ENCODE results near the gene CDRT15.

DNA sequence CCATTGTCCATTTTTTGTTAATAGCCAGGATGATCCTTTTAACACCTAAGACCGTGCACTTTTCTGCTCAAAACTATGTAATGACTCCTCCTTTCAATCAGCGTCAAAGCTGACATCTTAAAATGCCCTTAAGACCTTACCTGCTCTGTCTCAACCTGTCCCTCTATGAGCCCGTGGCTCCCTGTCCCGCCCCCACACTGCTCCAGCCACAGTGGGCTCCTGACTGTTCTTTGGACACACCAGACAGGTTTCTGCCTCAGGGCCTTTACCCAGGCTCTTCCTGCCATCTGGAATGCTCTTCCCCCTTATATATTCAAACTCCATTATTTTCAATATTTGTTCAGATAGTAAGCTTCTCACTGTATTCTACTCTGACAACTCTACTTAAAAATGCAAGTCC is 14.1 kb downstream of the CDRT15 start:
- no peak for TF ChIP-seq CTCF (IDR thresholded peaks at IDR 0.05; ENCODE audit: insufficient read depth, low read length, poor library complexity, severe bottlenecking)
- TF ChIP-seq EZH2phosphoT487 (conservative IDR thresholded peaks at IDR 0.05; ENCODE audit: low read length), result no peak

Measured in SU-DHL-6 (cell line).